Measurements from ENCODE around the gene MIB2.
"Not testable (repeated sequence)": the region's sequence is repeated elsewhere in the genome, so short reads cannot be mapped to it uniquely, and the experiment has no call there.

- TF ChIP-seq, protein P1, sequence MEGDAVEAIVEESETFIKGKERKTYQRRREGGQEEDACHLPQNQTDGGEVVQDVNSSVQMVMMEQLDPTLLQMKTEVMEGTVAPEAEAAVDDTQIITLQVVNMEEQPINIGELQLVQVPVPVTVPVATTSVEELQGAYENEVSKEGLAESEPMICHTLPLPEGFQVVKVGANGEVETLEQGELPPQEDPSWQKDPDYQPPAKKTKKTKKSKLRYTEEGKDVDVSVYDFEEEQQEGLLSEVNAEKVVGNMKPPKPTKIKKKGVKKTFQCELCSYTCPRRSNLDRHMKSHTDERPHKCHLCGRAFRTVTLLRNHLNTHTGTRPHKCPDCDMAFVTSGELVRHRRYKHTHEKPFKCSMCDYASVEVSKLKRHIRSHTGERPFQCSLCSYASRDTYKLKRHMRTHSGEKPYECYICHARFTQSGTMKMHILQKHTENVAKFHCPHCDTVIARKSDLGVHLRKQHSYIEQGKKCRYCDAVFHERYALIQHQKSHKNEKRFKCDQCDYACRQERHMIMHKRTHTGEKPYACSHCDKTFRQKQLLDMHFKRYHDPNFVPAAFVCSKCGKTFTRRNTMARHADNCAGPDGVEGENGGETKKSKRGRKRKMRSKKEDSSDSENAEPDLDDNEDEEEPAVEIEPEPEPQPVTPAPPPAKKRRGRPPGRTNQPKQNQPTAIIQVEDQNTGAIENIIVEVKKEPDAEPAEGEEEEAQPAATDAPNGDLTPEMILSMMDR (IDR thresholded peaks at IDR 0.05) = not testable (repeated sequence)
- not testable (repeated sequence) for TF ChIP-seq EZH2 (IDR thresholded peaks at IDR 0.05; ENCODE audit: borderline replicate concordance, insufficient read depth, low read depth, low read length, poor library complexity, severe bottlenecking)
Measured at GRCh38 chr1:1647567-1648241, 32.4 kb downstream of the MIB2 start.

All from B cell (primary cell).